C4-2B (cell line): ENCODE data around the gene HACE1.

Experiments
- H3K27ac ChIP-seq: fragments of 450-650 bp; 2 replicates; pipeline ENCODE4 v1.5.1; 2017
- CTCF ChIP-seq: fragments of 450-650 bp; conservative IDR thresholded peaks from 2 replicates; pipeline ENCODE4 v1.5.1; 2017; ENCODE audit warnings: mild to moderate bottlenecking
- ZFX ChIP-seq: fragments of 450-650 bp; IDR thresholded peaks from 2 replicates; pipeline ENCODE4 v1.6.1; 2017

The HACE1 gene

GRCh38 chr6:104728448-104728847, 131.3 kb downstream of the HACE1 start:
- TF ChIP-seq ZFX (no peak), CTCF (no peak)
- no peak overlapping the region for H3K27ac ChIP-seq

- H3K27ac ChIP-seq: no peak overlapping the region
- TF ChIP-seq CTCF (no peak), ZFX (no peak)
Observed at GRCh38 chr6:104718672-104719071, 141.0 kb downstream of the HACE1 start.

DNA sequence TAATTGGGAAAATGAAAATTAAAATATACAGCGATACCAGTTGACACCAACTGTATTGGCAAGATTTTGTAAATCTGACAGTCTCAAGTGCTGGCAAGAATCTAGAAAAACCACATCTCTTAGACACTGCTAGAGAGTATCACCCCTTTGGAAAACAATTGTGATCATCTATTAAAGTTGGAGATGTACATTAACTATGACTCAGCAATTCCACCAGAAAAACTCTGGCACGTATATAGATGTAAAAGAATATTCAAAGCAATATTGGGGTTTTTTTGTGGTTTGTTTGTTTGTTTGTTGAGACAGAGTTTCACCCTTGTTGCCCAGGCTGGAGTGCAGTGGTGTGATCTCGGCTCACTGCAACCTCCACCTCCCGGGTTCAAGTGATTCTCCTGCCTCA, 142.9 kb downstream of the HACE1 start:
- no peak overlapping the region for H3K27ac ChIP-seq
- TF ChIP-seq ZFX: no peak
- no peak for TF ChIP-seq CTCF

DNA sequence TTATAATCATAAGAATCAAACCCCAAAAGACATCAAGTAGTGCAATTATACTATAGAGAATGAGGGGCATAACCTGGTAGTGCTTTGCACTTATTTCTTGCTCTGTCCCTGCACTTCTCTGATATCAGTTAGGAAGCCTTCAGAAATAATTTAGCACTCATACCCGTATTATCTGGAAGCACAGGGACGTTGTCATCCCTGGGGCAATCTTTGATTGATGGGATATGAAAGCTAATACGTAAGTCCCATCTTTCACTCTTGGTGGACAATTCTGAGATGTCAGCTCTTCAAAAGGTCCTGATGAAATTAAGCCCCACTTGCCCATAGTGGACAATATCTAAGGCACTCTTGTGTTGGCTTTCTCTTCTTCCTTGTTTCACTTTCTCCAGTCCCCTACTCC, 144.9 kb downstream of the HACE1 start:
- no peak for TF ChIP-seq ZFX
- TF ChIP-seq CTCF: no peak
- H3K27ac ChIP-seq: no peak overlapping the region

- TF ChIP-seq CTCF: no peak
- TF ChIP-seq ZFX: no peak
- no peak overlapping the region for H3K27ac ChIP-seq
Observed at GRCh38 chr6:104713982-104714381, 145.7 kb downstream of the HACE1 start.

GRCh38 chr6:104711371-104711770, 148.3 kb downstream of the HACE1 start:
- H3K27ac ChIP-seq: no peak overlapping the region
- no peak for TF ChIP-seq CTCF
- no peak for TF ChIP-seq ZFX

GRCh38 chr6:104710543-104711335, 149.0 kb downstream of the HACE1 start:
- TF ChIP-seq CTCF: no peak
- TF ChIP-seq ZFX: no peak
- no peak overlapping the region for H3K27ac ChIP-seq
